CD4-positive, alpha-beta memory T cell (primary cell): ENCODE results near the gene ZNF148. TPM values are rescaled to one million over a fixed set of nuclear protein-coding genes. Genes with fewer than 3 reads are reported as not detected.

ENCODE experiments used
- CTCF ChIA-PET: fragments of 350-600 bp; sonication (Branson Sonifier 250); formaldehyde crosslinking; loops from one replicate; lab custom pipeline; 2021; ENCODE audit warnings: inconsistent platforms; ENCODE audit not compliant: partially characterized antibody; lab: Charles Lee
- POLR2A ChIA-PET: fragments of 350-600 bp; sonication (Branson Sonifier 250); formaldehyde crosslinking; loops from one replicate; lab custom pipeline; 2021; ENCODE audit not compliant: partially characterized antibody; lab: Charles Lee
- DNase-seq, 5 donors: peaks; one replicate each; pipeline versions ENCODE4 v3.0.0 to v3.0.0-alpha.2; 2020 to 2022; ENCODE audit warnings: mixed read lengths in 1 of 5
- H3K27ac ChIP-seq: one replicate; pipeline ENCODE4 v1.7.0; 2013; ENCODE audit warnings: low read depth, low read length
- H3K27me3 ChIP-seq: 2 replicates; pipeline ENCODE4 v1.7.0; 2013; ENCODE audit warnings: mild to moderate bottlenecking, low read length, moderate library complexity; ENCODE audit not compliant: insufficient read depth
- H3K36me3 ChIP-seq: 2 replicates; pipeline ENCODE4 v1.7.0; 2013; ENCODE audit warnings: mild to moderate bottlenecking, low read length, moderate library complexity; ENCODE audit not compliant: insufficient read depth
- H3K4me1 ChIP-seq: 2 replicates; pipeline ENCODE4 v1.7.0; 2013; ENCODE audit warnings: mild to moderate bottlenecking, low read length, moderate library complexity; ENCODE audit not compliant: insufficient read depth
- H3K4me3 ChIP-seq, 2 donors: one replicate each; pipeline ENCODE4 v1.7.0; 2013; ENCODE audit warnings: low read length in 2 of 2, mild to moderate bottlenecking in 1 of 2
- H3K9me3 ChIP-seq, 2 donors: one replicate each; pipeline ENCODE4 v1.7.0; 2013; ENCODE audit warnings: low read length in 2 of 2, control low read depth in 1 of 2; ENCODE audit not compliant: control insufficient read depth in 1 of 2
- H3K27ac Mint-ChIP-seq, 7 donors: one replicate each; pipeline ENCODE4 v1.8.0; 2020 to 2021; ENCODE audit warnings: mixed read lengths in 7 of 7, mild to moderate bottlenecking in 6 of 7, inconsistent platforms in 3 of 7, moderate library complexity in 3 of 7
- H3K27me3 Mint-ChIP-seq, 2 donors: one replicate each; pipeline ENCODE4 v1.8.0; 2020 to 2021; ENCODE audit warnings: mixed read lengths in 2 of 2
- H3K36me3 Mint-ChIP-seq, 2 donors: one replicate each; pipeline ENCODE4 v1.8.0; 2020 to 2021; ENCODE audit warnings: mixed read lengths in 2 of 2, inconsistent platforms in 1 of 2, mild to moderate bottlenecking in 1 of 2
- H3K4me1 Mint-ChIP-seq, 4 donors: one replicate each; pipeline ENCODE4 v1.8.0; 2020 to 2021; ENCODE audit warnings: mixed read lengths in 4 of 4, mild to moderate bottlenecking in 1 of 4
- H3K4me3 Mint-ChIP-seq, 8 donors: one replicate each; pipeline ENCODE4 v1.8.0; 2020 to 2021; ENCODE audit warnings: mixed read lengths in 8 of 8, mild to moderate bottlenecking in 7 of 8, moderate library complexity in 6 of 8, inconsistent platforms in 3 of 8
- H3K9me3 Mint-ChIP-seq, 8 donors: one replicate each; pipeline ENCODE4 v1.8.0; 2020 to 2021; ENCODE audit warnings: mixed read lengths in 8 of 8, mild to moderate bottlenecking in 5 of 8, inconsistent platforms in 3 of 8, moderate library complexity in 1 of 8
- intact Hi-C: fragments of 100-400 bp; cut with micrococcal nuclease; formaldehyde crosslinking; loops from one replicate; pipeline ENCODE4 v1.15.1; 2023
- polyA plus RNA-seq, 2 donors: library from polyadenylated mRNA; unstranded; fragments of 300-500 nt; fragmentation: Illumina TruSeq; gene quantifications; one replicate each; pipeline ENCODE4 v1.2.3, GENCODE V29; 2021
- total RNA-seq, 2 experiments: library from RNA; stranded (reverse); gene quantifications; one replicate each; pipeline ENCODE4 v1.2.3, GENCODE V29; 2021

ZNF148 gene
- total and polyA plus RNA-seq, 4 experiments from 2014 or later: 60.6 to 74.7 (median 64.0) TPM

DNA sequence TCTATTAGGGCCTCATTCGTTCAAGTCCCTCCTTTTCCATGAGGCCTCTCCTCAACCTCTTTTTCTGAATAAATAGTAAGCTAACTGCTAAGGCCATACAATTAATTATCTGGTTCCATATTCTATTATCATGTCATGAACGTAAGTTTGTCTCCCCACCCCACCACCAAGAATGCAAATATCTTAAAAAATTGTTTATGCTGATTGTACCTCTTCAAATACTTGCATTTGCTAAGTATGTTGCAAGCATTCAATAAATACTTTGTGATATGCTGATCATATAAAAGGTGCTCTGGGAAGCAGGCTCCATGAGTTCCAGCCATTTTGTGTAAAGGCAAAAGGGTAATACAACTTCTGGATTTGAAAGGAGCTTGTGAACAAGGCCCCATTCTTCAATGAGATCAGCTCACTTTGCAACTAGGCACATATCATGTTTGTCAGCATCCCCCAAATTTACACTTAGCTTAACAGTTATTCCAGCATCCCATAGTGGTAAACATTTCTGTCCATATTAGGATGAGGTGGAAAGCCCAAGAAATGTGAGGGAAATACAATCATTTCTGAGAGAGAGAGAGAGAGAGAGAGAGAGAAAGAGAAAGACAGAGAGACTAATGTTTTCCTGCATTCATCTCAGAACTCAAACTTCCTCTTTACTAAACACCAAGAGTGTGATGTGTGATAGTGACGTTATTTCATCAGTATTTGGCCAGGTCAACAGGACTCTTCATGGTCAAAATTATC, 195.8 kb downstream of the ZNF148 start:
- Histone ChIP-seq H3K4me3 (no peak overlapping the region), H3K27me3 (no peaks in the 10 kb centered on the region), H3K36me3 (no peaks in the 10 kb centered on the region), H3K4me1 (no peaks in the 10 kb centered on the region), H3K9me3 (no peaks in the 10 kb centered on the region), H3K27ac (no peak overlapping the region)
- Mint-ChIP-seq H3K4me3 (no peak overlapping the region), H3K36me3 (no peaks in the 10 kb centered on the region), H3K4me1 (no peaks in the 10 kb centered on the region), H3K27me3 (no peaks in the 10 kb centered on the region), H3K9me3 (peaks cover 0 to 4% (median 0%) of the 10 kb centered on the region in 8 donors), H3K27ac (no peak overlapping the region)
- intact Hi-C loops: no loop called here
- no peak for DNase-seq
- POLR2A ChIA-PET: no interaction called here
- CTCF ChIA-PET: no interaction called here

DNA sequence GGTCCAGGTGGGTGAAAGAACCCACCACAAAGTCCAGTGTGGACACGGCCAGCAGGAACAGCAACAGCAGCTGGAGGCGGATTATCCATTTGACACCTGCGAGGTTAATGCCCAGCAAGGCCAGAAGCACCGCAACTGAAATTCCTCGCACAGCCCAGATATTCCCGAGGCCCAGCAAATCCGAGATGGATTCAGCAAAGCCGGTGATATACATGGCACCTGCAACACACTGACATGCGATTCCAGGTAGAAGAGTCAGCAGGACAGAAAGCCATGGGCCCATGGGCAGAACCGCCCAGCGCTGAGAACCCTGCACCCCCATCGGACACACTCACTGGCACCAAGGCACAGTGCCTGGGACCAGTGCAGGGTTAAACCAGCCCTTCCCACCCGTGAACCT, 197.4 kb downstream of the ZNF148 start:
- H3K27ac ChIP-seq: no peak overlapping the region
- ChIA-PET CTCF (no interaction called here), POLR2A (no interaction called here)
- H3K27me3 Mint-ChIP-seq: no peaks in the 10 kb centered on the region
- H3K4me3 Mint-ChIP-seq: no peak overlapping the region
- no peaks in the 10 kb centered on the region for H3K27me3 ChIP-seq
- no peak for DNase-seq
- peaks cover 0 to 20% (median 6%) of the 10 kb centered on the region in 8 donors for H3K9me3 Mint-ChIP-seq
- intact Hi-C loops: no loop called here
- H3K4me1 ChIP-seq: no peaks in the 10 kb centered on the region
- H3K4me1 Mint-ChIP-seq: no peaks in the 10 kb centered on the region
- no peaks in the 10 kb centered on the region for H3K36me3 ChIP-seq
- H3K27ac Mint-ChIP-seq: no peak overlapping the region
- peaks cover 0 to 6% of the 10 kb centered on the region in 2 donors for H3K36me3 Mint-ChIP-seq
- H3K4me3 ChIP-seq: no peak overlapping the region
- no peaks in the 10 kb centered on the region for H3K9me3 ChIP-seq

Other genes starting within 250 kb of the ZNF148 start
- not detected for gene SLC12A8, start 162.6 kb downstream of the ZNF148 start, total RNA-seq
- gene SLC12A8, start 162.6 kb downstream of the ZNF148 start, polyA plus RNA-seq: not detected
- 10 to 100 TPM; 23.0 to 23.6 TPM for gene SNX4, start 144.9 kb upstream of the ZNF148 start, total RNA-seq
- gene SNX4, start 144.9 kb upstream of the ZNF148 start, polyA plus RNA-seq: 10 to 100 TPM; 24.2 to 28.6 TPM
- 10 to 100 TPM; 13.9 to 14.7 TPM for gene OSBPL11, start 220.2 kb upstream of the ZNF148 start, total RNA-seq
- gene OSBPL11, start 220.2 kb upstream of the ZNF148 start, polyA plus RNA-seq: 1 to 10 TPM; 6.7 to 8.2 TPM